ENCODE measurements around the gene NID2.

The NID2 gene

GRCh38 chr14:52080808-52081755 is 12.2 kb upstream of the NID2 start:
- no peak for DNase-seq (ENCODE audit: low read depth)

DNA sequence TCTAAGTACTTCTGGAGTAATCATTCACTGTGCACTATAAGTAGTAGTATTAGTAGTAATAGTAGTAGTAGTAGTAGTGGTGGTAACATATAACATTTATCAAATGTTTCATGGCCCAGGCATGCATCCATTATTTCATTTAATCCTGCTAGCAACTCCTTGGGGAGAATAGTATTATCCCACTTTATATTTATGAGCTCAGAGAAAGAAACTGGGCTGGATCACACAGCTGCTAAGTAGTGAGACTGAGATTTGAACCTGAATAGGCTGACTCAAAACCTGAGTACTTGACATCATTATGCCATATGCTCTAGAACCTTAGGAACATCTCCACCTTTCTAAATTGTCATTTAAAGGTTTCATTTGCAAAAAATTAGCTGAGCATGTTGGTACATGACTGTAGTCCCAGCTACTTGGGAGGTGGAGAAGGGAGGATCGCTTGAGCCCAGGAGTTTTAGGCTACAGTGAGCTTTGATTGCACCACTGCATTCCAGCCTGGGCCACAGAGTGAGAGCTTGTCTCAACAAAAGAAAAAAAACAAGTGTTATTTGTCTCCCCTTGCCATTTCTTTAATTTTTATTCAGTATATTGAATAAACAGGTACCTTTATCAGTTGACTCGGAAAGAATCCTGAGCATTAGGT is 11.4 kb upstream of the NID2 start:
- DNase-seq (ENCODE audit: low read depth) = no peak

- no peak for DNase-seq (ENCODE audit: low read depth)
Measured at GRCh38 chr14:52079239-52079959, 10.5 kb upstream of the NID2 start.

GRCh38 chr14:52078721-52079120 is 9.9 kb upstream of the NID2 start:
- DNase-seq (ENCODE audit: low read depth) = no peak

DNA sequence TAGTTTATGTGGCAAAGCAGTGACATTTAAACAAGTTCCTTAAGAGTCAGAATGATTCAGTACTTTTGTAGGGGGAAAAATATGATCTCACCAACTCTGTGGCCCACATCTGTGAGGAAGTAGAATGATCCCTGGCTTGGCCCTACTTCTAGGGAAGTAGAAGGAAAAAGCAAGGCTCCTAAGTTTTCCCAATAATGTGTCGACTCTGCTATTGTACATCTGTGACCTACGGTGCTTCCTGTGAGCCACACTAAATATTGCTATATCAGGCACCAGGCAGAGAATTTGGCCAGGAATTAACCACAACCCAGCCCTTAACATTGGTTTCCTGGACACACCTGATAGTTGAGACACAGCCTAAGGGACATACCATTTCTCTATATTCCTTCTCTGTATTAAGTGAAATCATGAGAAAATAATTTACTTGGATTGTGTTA is 9.3 kb upstream of the NID2 start:
- DNase-seq (ENCODE audit: low read depth) = no peak

DNA sequence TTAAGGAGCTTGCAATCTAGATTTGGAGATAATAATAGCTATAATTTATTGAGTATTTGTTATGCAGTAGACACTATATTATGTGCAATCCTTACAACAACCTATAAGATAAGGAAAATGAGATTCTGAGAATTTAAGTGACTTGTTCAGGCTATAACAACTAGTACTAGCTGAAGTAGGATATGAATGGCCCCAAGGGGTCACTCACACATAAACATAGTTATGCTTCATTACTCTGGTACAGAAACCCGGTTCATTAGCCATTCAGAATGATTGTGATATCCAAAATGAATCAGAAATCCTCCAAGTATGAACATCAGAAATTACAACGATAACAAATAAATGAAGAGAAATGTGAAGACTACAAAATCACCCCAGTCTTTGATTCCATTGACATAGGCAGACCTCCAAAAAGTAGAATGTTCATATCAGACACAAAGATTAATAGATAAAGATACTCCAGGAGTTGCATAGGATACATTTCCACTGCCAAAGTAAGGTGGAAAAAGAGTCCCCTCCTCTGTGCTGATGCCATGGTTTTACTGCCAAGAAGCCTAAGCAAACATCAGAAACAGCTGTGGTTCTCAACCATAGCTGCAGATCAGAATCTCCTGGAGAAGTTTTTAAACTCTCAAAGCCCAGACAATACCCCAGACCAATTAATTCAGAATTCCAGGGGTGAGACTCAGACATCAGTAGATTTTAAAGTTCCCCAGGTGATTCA is 8.6 kb upstream of the NID2 start:
- no peak for DNase-seq (ENCODE audit: low read depth)

- DNase-seq (ENCODE audit: low read depth) = no peak
Measured at GRCh38 chr14:52076334-52076733, 7.5 kb upstream of the NID2 start.

DNA sequence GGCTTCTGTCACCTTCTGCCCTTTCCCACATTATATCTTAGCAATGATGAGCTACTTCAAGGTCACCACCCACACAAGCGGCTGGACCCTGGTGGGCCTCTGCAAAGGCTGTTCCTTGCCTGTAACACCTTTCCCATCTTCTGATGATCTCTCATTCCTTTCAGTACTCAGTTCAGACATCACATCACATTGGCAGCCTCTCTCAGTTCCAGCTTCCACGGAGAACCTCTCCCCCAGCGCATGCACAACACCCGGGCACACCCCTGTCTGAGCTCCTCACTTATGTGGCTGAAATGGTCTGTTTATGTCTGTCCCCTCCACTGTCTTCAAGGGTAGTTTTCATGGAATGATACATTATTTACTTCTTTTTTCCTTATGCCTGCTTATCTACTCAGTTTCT is 6.5 kb upstream of the NID2 start:
- no peak for DNase-seq (ENCODE audit: low read depth)

DNA sequence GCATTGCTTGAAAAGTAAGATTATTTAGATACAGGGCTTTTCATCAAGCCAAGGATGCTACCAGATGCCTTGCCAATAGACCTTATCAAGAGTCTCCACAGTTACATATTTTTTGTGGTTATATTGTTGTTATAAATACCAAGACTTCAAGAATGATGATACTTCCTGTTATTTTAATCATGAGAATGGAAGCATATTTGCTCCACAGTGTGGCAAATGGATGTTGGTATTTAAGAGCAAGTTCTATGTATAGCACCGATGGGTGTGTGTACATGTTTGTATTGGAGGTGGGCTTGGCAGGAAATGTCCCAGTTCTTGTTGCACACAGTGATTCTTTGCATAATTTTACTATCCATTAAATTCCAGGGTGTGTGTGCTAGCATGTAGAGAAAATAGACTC is 4.4 kb upstream of the NID2 start:
- no peak for DNase-seq (ENCODE audit: low read depth)

GRCh38 chr14:52072266-52072780 is 3.5 kb upstream of the NID2 start:
- DNase-seq (ENCODE audit: low read depth) = no peak

- DNase-seq (ENCODE audit: low read depth) = no peak
Measured at GRCh38 chr14:52071675-52072074, 2.8 kb upstream of the NID2 start.

DNA sequence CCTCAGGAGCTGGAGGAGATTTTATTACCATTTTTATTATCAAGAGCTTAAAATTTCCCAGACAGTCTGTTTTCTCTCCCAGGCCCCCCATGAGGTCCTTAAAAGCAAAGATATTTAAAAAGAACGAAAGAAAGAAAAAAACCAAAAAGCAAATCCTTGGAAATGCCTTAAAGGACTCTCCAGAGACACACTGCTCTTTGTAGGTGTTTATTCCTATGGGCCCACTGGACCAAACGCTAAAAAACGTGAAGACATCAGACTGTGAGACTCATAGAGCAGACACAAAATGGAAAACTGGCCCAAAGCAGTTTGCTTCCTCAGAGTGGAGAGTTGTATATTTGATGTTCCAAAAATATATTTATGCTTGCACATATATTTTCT is 1.2 kb upstream of the NID2 start:
- no peak for DNase-seq (ENCODE audit: low read depth)

GRCh38 chr14:52069307-52070050 is 620 bp upstream of the NID2 start:
- DNase-seq (ENCODE audit: low read depth) = no peak

GRCh38 chr14:52067873-52068614 is 815 bp downstream of the NID2 start:
- DNase-seq (ENCODE audit: low read depth) = no peak

DNA sequence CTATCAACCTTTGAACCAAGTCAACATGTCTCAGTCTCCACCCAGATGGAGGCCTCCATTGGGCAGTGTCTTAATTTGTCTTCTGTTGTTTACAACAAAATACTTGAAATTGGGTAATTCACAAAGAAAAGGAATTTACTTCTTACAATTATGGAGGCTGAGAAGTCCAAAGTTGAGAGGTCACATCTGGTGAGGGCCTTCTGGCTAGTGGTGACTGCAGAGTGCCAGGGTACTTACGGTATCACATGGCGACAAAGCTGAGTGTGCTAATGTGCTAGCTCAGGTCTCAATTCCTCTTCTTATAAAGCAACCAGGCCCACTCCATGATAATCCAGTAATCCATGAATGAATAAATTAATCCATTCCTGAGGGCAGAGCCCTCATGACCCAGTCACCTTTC is 4.7 kb downstream of the NID2 start:
- DNase-seq (ENCODE audit: low read depth) = no peak

DNA sequence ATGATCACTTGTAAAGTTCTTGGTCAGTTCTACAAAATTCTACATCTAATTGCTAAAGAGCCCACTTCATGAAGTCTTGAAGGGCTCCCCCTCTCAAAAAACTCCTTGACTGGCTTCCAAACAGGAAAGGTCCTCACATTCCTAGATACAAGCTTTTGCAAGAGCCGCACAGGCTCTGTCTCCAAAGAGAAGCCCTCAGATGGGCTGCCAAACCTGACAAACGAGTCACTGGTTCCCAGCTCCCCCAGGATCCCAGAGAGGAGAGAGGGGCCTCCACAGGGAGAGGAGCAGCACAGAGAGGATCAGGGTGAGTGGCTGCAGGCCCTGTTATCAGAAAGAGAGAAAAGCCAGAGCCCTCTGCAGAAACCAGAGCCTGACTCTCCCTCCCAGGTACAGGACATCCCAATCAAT is 5.8 kb downstream of the NID2 start:
- DNase-seq (ENCODE audit: low read depth) = no peak

DNA sequence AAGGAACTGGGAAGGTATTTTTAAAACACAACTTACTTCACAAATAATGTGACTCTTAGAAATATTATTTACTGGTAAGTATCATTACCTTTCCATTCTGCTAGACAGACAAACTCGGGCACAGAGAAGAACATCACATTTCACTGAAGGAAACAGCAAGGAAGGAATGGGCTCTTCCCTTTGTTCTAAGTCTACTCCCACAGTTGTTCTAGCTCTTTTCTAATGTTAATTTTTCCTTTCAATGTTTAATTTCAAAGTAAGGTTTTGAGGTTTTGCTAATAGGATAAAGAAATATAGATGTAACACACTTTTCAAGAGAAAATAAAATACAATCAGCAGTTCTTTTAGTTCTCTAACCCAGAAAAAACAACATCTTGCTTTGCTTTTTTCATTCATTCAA is 7.0 kb downstream of the NID2 start:
- no peak for DNase-seq (ENCODE audit: low read depth)

DNA sequence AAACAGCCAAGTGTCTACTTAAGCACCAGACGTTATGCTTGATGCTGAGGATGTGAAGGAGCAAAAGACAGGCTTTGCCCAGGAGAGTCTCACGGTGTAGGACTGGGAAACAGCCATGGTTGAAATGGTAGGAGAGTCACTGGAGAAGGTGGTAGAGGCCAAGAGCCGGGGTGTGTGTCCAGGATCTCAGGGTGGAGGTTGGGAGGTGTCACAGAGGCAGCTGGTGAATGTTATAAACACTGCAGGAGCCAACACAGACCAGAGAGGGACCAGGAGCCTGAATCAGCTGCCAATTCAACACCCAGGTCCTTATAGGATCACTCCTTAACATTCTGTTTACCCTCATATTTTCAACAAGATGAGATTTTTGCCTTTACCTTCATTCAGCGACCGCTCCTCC is 7.5 kb downstream of the NID2 start:
- DNase-seq (ENCODE audit: low read depth) = no peak

DNA sequence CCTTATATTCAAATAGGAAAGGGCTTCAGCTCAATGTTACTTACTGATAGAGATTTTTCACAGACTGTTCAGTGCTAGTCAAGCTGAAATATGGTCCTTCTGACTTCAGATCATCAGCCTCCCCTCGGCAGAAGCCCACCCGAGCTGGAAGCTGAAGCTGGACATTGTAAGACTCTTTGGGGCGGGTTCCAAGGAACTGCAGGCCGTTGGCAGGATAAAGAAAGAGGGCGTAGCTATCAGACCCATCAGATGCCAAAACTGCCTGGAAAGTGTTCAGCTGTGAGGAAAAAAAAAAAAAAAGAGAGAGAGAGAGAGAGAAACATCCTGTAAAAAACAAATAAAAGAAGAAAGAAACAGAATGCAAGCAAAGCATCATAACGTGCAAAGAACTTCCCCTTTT is 8.8 kb downstream of the NID2 start:
- DNase-seq (ENCODE audit: low read depth) = no peak

DNA sequence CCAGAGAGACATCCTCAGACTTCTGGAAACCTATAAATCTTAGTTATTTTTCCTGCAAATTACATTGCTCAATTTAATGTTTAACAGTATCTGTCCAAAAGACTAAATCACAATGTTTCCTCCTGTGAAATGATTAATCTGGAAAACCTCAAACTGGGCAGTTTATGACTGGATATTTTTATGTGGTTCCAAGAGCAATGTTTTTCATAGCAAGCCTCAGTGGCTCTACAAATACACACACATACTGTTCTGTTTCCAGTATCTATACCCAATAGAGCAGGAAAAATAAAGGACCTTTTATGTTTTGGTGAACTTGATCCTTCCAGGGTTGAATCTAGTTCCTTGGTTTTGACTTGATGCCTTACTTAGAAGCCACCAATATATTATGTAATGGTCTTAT is 9.2 kb downstream of the NID2 start:
- no peak for DNase-seq (ENCODE audit: low read depth)

DNA sequence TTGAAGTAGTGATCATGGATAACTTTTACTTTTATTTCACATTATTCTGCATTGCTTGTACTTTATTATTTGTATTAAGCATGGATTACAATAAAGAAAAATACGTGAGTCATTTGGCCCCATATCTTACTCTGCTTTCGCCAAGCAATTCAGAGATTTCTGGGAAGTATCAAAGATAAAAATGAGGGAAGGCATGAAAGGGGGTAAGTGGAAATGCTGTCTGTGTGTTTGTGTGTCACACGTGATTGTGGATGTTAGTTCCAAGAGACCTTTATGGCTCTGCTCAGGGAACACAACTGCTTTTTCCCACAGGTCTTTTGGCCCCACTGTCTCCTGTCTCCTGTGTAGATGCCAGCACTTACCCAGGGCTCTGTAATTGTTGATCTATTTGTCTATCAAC is 10.5 kb downstream of the NID2 start:
- no peak for DNase-seq (ENCODE audit: low read depth)
